ENCODE measurements around the gene FBXO38.

The FBXO38 gene

GRCh38 chr5:148384380-148384737, 601 bp downstream of the FBXO38 start:
- DNase-seq, result no peak

GRCh38 chr5:148385094-148385493, 1.3 kb downstream of the FBXO38 start:
- no peak for DNase-seq

GRCh38 chr5:148386041-148386440, 2.3 kb downstream of the FBXO38 start:
- DNase-seq, result peak; percentile 6

DNA sequence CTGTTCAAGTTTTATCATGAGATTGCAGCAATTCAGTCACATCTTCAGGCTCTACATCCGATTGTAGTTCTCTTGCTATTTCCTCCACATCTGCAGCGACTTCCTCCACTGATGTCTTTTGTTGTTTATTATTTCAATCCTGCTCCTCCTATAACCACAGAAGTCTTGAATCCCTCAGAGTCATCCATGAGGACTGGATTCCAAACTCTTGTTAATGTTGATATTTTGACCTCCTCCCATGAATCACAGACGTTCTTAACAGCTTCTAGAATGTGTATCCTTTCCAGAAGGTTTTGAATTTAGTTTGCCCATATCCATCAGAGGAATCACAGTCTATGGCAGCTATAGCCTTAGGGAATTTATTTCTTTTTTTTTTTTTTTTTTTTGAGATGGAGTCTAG, 3.6 kb downstream of the FBXO38 start:
- DNase-seq, result peak; percentile 84

DNA sequence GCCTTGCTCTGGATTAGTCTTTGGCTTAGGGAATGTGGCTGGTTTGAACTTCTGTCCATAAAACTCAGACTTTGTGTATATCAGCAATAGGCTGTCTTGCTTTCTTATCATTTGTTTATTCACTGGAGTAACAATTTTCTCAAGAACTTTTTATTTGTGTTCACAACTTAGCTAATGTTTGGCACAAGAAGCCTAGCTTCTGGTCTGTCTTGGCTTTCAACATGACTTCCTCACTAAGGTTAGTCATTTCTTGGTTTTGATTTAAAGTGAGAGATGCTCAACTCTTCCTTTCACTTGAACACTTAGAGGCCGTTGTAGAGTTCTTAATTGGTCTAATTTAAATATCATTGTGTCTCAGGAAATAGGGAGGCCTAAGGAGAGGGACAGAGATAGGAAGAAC, 4.9 kb downstream of the FBXO38 start:
- DNase-seq, result no peak

DNA sequence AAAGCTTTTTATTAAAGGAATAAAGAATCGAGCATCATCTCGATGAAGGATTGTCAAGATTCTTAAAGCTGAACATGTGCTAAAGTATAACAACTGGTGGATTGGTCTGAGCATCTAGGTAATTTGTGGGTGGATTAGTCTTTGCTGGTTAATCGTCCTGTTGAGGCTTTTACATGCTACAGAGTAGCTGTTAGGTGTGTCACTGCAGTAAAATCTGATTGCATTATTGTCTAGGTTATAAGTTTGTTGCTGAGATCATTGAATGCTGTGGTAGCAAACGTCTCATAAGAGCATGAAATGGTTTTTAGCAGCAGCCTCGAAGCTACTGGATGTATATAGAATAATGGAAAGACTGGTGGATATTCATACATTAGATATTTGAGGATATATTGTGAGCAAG, 7.2 kb downstream of the FBXO38 start:
- DNase-seq, result no peak

DNA sequence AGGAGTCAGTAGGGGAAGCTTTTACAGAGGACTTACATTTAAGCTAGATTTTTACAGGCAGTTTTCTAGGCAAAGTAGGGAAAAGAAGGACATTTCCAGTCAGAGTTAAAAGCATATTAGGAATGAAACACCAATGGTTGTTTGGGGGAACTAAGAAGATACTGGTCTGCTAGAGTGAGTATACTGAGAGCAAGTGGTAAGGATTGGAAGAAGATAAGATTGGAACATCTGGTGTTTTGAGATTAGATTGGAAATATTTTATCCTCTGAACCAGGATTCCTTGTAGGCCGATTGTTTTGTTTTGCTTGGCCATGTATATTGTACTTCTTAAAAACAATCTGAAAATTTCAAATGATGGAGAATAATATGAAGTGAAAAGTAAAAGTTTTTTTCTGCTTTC, 7.7 kb downstream of the FBXO38 start:
- DNase-seq, result no peak

GRCh38 chr5:148393390-148393741, 9.6 kb downstream of the FBXO38 start:
- DNase-seq, result no peak

- DNase-seq, result no peak
Observed at GRCh38 chr5:148394587-148395019, 10.8 kb downstream of the FBXO38 start.

DNA sequence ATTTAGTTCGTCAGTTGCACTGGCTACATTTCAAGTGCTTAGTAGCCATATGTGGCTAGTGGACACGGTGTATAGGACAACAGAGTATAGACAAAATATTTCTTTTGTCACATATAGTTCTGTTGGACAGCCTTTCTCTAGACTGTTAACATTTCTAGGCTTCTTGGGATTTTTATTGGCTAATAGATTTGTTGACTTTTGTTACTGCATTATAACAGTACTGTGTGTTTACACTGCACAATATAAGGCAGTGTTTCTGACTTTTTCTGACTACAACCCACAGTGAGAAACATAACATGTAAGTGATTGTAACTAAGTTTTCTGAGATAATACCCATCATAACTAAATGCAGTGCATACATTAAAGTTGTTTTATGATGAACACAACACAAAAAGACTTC, 11.3 kb downstream of the FBXO38 start:
- DNase-seq, result no peak

- no peak for DNase-seq
Observed at GRCh38 chr5:148397968-148398595, 14.3 kb downstream of the FBXO38 start.

DNA sequence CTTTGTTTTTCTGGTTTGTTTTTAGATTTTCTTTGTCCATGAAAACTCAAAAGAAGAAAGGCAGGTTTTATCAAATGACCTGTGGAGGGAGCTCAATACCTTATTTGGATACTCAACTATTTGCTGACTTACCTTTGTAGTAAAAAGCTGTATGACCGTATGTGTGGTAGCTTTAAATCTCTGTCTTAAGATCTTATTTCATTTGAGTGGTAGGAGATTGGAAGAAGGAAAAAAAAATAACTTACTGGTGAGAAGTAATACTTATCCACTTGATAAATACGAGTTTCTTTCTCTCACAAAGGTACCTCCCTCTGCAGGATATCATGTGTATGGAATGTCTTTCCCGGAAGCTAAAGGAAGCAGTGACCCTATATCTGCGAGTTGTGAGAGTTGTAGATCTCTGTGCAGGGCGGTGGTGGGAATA, 15.0 kb downstream of the FBXO38 start:
- DNase-seq, result no peak

DNA sequence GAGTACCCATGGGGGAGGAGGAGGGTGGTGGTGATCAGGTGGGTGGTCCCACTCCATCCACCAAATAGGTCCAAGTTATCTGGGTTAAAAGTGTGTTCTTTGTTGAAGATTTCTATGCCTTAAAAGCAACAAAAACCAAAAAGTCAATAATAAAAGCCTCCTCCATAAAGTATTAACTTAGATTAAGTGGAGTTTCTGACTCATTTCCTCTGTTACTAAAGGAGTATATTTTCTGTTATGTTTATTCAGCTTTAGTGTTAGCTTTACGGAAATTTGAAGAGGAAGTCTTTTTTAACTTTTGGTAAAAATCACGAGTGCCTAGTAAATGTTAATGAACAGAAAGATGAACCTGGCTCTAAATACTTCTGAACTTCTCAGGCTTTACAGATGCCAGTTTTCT, 17.8 kb downstream of the FBXO38 start:
- peak; percentile 8 for DNase-seq

- no peak for DNase-seq
Observed at GRCh38 chr5:148403344-148403743, 19.6 kb downstream of the FBXO38 start.

DNA sequence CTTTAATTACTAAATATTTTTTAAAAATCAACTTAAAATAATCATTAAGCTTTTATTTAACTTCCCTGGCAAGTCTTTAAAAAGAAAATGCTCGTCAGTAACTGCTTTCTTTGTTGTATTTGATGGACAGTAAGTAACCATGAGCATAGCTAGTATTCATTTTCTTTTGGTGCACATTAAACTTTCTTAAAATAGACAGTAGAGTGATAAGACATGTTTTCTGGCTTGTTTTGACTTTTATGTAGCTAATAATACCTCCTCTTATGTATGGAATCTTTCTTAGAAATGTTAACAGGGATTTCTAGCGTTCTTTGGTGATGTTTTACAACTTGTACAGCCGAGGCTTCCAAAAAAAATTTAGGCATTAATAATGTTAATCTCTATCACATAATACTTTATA, 22.6 kb downstream of the FBXO38 start:
- DNase-seq, result no peak

- no peak for DNase-seq
Observed at GRCh38 chr5:148408092-148408491, 24.3 kb downstream of the FBXO38 start.

GRCh38 chr5:148412124-148412523, 28.4 kb downstream of the FBXO38 start:
- DNase-seq, result no peak

DNA sequence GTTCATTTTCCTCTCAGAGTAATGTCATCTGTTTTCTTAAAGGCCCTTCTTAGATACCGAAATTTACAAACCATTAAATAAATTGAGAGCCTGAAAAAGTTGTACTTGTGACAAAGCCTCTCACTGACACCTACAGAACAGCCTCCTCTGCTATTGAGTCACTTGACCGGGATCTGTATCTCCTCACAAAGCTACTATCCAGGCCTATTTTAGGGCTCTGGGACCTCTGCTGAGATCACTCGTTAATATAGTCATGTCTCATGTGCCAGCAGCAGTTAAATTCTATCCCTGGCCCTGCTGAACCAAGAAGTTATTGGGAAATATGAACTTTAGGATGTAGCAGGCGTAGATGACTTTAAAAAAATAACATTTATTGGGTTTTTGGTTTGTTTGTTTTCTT, 31.1 kb downstream of the FBXO38 start:
- DNase-seq, result no peak

- no peak for DNase-seq
Observed at GRCh38 chr5:148416416-148416815, 32.7 kb downstream of the FBXO38 start.

GRCh38 chr5:148416921-148417320, 33.2 kb downstream of the FBXO38 start:
- DNase-seq, result peak; percentile 9

DNA sequence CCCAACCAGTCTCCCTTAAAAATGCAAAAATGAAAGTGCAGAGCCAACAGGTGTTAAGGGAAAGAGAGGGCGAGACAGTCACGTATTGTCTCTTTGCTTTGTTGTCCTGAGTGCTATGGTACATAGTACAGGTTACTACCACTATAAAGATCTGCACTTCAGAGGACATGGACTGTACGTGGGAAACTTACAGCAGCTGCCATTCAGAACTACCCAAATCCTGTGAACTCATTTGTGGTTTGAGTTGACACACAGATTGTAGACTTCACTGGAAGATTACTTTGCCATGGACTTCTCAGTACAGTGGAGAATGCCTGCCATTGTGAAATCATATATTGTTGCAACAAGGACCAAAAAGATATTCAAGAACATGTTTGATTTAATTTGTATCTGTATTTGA, 34.8 kb downstream of the FBXO38 start:
- DNase-seq, result no peak

DNA sequence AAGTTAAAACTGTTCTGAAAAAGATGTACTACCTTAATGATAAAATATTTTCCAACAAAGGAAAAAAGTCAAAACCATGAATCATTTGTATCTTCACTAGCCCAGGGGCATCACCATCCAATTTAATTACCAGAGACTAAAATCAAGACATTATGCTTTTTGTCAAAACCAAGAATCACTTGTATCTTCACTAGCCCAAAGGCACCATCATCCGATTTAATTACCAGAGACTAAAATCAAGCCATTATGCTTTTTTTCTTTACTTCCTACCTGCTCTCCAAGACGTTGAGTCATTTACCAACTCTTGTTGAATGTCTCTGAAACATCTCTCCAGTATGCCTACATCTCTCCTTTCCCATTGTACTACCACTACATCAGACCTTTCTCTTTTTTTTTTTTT, 37.9 kb downstream of the FBXO38 start:
- no peak for DNase-seq

DNA sequence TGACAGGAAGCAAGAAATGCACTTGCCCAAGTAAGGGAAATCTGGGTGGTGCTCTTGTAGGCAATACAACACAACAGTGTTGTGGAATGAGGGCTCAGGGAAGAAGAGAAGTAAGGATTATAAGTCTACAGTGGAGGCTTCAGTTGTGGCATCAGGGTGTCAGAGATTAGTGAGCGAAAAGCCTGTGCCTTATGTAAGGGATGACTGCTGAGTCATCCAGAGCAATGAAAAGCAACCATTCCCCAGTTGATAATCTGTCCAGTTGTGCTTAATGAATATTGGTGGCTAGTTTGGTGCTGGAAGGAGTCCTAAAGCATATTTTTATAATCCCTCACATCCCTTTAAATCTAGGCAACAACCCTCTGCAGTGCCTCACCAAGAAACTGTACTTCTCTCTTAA, 42.0 kb downstream of the FBXO38 start:
- no peak for DNase-seq

DNA sequence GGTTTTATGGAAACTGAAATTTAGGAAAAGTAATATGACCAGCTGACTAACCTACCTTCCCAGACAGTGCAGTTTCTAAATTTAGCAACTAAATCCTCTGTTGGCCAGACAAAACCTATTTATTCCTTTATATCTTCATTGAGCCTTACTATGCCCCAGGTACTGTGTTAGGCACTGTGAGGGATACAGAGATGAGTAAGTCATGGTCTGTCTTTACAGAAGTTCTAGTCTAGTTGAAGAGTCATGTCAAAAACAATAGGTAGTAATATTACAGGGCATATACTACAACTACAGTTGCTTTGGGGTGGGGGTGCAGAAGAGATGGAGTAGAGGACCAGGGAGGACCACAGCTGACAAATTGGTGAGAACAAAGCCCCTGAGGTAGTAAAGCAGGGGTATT, 42.8 kb downstream of the FBXO38 start:
- DNase-seq, result no peak

- no peak for DNase-seq
Observed at GRCh38 chr5:148427370-148428042, 43.7 kb downstream of the FBXO38 start.

All from fibroblast of skin of right quadriceps (primary cell).